ENCODE results near the gene FGD4.
"Not testable (repeated sequence)": the region's sequence is repeated elsewhere in the genome, so short reads cannot be mapped to it uniquely, and the experiment has no call there.

FGD4 gene

DNA sequence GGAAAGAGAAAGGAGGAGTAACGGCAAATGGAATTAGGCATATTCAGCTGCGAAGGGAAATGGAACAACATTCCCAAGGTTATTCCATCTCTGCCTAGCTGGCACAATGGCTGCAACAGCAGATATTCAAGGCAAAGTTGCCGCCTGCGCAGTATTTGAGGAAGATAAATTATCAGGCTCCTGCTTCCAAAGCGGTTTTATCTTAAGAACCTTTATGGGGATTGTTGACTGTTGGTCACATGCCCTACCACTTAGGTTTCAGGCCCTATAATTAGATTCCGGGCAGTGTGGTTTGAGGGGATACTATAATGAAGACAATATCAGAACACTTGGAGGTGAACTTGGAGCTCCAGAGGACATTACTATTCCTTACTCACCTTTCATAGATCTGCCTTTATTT is 99.7 kb downstream of the FGD4 start:
- no peak for DNase-seq

DNA sequence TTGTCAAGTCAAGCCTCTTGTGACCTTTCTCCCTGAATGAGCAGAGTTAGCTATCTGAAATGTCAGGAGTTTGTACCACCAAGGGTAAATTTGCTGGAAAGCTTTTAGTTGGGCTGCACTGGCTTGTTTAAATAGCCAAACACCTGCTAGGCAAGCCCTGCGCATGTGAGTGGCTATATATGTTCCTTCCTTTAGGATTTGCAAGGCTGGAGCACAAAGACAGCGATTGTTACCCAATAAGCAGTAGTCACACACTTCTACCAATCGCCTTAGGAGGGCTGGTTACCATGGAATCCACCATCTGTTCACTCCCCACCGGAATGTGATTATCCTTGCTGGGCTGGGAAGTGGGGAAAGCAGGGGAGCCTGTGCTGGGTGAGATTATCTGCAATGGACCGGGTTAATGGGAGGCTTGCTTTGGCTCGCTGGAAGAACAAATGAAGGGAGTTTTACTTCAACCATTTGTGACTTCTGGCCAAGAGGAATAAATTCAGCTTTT is 102.5 kb downstream of the FGD4 start:
- peak; percentile 93 for DNase-seq

DNA sequence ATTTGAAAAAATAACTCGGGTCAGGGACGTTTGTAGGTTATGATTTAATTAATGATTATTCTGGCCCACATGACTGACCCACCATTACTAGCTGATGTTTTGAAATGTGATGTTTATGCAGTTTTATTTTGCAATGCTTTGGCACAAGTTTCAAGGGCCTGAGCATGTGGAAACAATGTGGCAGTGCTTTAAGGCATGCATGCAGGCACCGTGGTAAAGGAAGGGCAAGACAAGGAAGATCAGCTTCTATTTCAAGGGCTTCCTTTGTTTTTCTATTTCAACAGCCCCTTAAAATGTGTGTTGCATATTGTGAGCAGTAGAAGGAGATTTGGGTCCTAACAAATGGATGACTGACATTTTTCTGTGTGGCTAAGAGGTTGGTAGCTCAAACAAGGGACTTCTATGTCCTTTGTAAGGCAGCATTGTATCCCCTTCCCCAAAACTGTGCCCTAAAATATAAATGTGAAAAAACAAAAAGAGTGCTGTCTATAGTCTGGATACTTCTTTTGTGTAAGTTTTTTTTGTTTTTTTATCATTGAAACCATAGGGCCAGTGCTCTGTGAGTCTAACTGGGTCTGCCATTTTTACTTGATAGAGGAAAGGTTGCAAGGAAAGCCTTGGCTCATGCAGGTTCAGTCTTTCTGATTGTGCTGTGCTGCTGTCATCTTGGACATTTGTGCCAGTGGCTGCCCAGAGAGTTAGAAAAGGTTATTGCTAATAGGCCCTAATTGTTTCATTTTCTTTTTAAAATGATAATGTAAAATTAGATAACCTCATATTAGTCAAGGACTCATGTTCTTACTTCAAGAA is 103.5 kb downstream of the FGD4 start:
- DNase-seq = no peak

DNA sequence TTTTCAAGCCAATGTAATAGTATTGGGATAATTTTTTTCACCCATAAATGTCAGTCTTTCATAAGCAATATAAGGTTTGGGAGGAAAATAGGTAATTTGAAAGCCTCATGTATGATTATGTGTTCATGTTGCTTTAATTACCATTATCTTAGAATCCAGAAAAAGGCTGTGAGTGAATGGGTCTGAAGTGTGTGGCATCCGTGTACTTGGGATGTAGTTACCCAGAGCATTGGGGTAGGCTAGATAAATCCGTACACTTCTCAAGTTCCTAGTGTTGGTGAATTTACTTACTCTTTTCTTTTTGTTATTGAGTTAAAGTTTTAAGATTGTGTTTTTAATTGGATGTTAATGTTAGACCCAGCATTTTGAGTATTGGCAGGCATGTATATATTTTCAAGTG is 104.4 kb downstream of the FGD4 start:
- DNase-seq = no peak

DNA sequence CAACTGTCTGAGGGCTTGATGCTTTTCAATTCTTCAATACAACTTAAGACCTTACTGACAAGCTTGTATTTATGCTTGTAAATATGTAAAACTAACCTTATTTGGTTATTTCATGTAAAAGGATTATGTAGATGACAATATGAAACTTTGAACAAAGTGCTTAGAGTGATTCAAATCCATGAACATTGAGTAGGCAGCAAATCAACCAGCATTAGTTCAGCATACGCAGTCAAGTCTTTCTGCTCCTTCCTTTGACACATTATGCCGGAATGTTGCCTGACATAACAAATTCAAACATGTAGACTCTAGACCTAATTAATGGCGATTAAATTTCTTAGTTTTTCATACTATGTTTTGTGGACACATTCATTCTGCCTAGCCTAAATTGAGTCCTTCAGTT is 105.2 kb downstream of the FGD4 start:
- DNase-seq = no peak

DNA sequence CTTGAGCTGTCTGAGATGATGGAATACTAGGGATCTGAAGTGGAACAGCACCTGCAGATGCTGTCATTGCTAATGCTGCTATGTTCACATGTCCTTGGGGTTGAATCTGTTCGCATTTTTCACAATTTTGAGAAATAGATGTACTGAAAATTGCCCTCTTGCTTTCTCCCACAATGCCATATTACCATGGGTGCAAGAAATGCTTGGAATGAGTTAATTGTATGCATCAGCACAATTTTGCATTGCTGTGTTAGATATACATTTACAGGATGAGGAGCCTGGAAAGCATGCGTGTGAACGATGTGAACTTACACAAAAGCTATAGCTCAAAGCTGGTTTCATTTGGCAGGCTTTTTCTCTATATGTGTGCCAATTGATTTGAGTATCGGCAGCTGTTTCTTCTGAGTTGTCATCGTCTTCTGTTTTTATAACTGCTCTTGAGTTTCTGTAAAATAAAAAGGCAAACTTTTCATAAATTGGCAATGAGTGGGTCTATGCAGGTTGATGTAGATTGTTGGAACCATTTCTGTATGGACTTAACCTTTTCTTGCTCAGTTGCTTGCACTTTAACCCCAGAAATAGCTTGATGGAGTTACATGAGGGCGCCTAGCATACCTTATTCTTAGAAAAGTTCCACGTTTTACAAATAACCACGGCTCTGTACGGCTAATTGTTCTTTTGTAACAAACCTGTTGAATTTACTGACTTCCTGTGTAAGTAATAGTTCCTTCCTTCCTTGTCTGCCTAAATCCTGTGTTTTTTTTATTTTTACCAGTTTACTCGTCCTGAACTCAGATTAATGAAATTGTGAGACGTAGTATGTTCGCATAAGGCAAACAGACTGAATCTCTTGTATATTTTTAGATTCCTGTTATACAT is 105.9 kb downstream of the FGD4 start:
- DNase-seq = no peak

DNA sequence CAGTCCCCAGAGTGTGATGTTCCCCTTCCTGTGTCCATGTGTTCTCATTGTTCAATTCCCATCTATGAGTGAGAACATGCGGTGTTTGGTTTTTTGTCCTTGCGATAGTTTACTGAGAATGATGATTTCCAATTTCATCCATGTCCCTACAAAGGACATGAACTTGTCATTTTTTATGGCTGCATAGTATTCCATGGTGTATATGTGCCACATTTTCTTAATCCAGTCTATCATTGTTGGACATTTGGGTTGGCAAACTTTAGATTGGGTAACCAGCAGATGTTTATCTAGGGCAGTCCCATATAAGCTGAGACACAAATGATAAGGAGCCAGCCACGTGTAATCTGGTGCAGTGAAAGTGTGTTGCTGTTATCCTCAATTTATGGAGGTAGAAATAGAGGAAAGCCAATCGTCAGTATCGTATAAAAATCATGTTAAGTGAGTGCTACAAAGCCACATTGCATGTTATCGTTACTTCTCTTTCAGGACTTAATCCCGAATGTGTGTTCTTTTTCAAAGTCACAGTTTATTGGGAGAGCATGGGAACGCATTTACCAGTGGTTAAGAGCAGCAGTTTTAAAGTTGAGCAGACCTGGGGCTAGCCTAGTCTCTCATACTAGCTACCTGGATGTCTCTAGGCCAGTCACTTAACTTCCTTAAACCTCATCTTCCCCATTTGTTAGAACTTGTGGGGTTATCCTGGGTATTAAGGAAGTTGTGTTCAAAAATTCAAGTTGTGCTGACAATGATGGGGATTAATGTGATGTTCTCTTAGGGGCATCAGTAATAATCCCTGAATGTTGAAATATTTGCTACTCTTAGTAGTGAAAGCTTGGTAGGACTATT is 108.0 kb downstream of the FGD4 start:
- not testable (repeated sequence) for DNase-seq

DNA sequence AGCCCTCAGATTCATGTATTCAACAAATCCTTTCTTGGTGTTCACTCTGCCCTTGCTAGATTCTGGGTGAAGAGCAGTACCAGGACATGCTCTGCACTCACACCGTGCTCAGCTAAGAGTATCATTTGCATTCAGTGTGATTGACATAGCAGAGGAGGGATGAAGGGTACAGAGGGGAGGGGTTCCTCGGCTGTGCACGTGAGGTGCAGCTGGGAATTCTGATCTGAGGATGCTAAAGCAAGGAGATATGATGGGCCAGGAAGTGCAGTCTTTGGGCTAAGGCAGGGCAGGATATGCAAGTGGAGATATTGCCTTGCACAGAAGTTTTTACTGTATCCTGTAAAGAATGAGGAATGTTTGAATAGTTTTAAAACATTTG is 108.6 kb downstream of the FGD4 start:
- DNase-seq = no peak

DNA sequence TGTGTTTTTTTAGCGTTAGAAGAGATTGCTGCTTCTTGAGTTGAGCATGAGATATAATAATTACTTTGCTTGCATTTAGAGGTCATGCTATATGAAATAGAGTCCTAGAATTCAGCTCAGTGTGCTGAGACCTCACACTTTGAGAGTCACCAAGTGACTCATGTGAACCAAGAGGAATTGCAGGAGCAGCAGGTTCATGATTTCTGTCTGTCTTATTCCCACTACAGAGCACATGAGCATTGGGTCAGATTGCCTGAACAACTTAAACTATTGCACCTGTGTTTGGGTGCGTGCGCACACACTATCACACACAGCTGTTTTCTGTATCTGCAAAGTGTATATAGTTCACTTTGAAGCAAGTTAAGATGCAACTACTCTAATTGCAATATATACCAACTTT is 109.3 kb downstream of the FGD4 start:
- DNase-seq = no peak

DNA sequence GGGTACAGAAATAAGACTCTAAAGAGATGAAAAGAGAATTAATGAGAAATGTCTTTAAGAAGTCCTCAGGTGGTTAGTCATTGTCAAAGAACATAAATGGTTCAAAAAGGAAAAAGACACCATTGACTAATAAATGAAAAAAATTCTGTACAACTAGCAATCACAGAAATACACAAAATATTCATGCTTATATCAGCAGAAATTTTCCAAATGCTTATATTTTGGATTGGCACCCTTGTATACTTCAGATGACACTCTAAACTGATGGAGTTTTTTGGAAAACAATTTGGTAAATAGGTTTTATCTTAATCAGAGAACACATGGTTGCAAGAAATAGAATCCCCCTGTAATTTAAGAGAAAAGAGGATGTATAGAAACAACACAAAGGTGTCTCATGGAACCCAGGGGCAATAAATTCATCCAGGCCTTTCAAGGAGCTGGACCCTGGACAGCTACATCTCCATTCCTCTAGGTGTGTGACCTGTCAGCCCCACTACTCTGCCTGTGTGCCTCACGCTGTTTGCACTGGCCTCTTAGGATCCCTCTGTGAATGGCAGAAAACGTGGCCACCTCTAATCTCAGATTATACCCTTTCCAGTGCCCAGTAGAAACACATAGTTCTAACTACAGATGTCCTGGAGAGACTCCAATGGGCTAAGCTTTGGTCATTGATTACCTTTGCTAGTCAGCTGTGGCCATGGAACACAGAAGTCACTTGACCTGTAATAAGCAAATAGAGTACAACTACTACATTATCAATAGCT is 110.2 kb downstream of the FGD4 start:
- no peak for DNase-seq

DNA sequence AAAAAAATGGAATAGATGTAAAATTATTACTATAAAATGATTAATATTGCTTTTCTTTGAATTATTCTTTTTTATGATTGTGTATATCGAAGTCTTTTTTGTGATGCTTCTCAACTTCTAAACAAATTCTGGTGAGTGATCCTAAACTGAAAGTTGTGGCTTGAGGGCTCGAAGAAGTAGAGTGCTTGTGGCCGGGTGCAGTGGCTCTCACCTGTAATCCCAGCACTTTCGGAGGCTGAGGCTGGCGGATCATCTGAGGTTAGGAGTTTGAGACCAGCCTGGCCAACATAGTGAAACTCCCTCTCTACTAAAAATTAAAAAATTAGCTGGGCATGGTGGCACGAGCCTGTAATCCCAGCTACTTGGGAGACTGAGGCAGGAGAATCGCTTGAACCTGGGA is 112.6 kb downstream of the FGD4 start:
- not testable (repeated sequence) for DNase-seq

DNA sequence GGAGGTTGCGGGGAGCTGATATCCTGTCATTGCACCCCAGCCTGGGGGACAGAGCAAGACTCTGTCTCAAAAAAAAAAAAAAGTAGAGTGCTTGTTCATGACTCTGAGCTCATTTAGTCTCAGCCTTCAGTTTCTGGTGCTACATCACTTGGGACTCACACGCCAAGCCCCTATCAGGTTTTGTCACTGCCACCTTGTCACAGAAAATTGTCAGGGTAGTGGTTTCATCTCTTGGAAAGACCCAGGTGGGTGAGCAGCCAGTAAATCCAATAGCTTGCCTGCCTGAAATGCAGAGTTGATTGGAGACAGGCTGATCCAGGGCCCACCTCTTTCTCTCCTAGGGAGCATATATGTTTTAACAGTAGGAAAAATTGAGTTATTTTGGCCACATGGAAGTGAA is 113.0 kb downstream of the FGD4 start:
- DNase-seq = no peak

DNA sequence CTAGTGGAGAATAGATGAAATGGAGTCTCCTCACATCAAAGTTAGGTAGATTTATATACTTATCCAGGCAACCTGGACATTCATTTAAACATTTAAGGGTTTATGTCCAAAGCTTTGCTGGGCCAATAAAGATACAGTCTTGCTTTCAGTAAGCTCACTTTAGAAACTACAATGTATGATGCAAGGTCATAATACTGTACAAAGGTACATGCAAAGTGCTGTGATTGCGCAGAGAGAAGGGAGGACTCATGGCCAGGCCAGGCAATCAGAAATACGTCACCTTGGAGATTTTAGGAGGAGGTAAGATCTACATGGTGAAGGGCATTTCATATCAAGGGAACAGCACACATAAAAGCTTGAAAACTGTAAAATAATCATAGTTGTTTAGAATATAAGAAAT is 113.6 kb downstream of the FGD4 start:
- no peak for DNase-seq

DNA sequence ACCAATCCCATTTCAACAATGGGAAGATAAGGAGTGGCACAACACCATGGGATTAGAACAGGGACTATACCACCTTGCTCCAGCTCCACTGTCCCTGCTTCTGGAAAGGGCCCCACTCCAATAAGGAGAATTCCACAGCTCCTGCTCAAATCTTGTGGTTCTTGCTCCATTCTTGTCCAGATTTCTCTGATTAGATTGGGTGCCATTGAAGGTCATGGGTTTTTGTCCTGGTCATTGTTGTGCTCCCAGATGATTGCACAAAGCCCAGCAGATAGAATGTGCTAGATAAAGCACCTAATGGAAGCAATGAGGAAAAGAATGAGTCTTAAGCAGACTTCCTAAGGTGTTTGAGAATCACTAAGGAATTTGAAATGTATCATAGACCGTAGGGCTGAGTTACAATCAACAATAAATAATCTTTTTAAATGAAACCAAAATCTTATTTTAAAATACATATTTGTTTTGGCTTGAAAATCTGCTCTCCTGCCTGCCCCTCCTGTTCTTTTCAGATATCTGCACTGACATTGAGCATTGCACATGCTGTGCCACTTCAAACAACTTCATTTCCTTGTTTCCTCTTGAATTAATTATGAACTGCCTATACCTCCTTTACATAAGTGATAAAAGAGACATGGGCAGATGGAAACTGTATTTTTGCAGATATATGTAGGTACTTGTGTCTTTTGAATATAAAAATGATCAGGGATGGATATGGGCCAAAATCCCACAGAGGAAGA is 115.9 kb downstream of the FGD4 start:
- DNase-seq = no peak

DNA sequence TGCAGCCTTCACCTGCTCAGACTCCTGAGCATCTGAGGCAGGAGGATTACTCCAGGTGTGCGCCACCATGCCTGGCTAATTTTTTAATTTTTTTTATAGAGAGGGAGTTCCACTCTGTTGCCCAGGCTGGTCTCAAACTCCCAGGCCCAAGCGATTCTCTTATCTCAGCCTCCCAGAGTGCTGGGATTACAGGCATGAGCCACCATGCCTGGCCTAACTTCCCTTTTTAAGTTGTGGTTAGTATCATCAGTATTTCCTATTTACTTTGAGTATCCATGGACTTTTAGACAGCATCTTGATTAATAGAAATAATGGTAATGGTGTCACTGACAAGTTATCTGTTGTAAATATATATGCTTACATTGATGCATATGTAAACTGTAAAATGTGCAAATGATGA is 116.9 kb downstream of the FGD4 start:
- no peak for DNase-seq

DNA sequence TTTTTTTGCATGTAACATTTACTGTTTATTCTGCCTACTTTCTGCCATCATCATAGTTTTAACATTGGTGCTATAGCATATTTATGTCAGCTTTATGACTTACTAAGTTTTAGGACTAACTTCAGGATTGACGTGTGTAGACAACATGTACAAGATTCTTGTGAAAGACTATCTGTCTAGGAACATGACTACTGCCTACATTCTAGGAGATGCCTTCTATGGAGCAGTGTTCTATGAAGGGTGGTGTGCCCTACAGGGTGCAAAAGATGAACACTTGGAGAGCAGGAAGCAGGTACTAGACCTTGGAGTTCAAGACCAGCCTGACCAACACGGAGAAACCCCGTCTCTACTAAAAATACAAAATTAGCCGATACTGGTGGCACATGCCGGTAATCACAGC is 118.6 kb downstream of the FGD4 start:
- no peak for DNase-seq

DNA sequence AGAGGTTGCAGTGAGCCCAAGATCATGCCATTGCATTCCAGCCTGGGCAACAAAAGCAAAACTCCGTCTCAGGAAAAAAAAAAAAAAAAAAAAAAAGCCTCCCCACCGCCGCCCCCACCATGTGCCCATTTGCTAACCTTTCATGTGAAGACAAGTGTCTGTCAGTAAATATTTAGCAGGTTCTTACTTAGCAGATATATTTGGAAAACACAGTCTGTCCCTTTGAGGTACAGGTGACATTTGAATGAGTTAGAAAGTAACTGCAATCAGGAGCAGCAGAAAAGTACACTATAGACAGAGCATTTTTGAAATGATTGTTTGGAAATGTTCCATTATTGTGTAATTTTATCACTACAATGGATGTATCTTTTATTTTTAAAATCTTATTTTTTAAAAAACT is 119.7 kb downstream of the FGD4 start:
- no peak for DNase-seq

DNA sequence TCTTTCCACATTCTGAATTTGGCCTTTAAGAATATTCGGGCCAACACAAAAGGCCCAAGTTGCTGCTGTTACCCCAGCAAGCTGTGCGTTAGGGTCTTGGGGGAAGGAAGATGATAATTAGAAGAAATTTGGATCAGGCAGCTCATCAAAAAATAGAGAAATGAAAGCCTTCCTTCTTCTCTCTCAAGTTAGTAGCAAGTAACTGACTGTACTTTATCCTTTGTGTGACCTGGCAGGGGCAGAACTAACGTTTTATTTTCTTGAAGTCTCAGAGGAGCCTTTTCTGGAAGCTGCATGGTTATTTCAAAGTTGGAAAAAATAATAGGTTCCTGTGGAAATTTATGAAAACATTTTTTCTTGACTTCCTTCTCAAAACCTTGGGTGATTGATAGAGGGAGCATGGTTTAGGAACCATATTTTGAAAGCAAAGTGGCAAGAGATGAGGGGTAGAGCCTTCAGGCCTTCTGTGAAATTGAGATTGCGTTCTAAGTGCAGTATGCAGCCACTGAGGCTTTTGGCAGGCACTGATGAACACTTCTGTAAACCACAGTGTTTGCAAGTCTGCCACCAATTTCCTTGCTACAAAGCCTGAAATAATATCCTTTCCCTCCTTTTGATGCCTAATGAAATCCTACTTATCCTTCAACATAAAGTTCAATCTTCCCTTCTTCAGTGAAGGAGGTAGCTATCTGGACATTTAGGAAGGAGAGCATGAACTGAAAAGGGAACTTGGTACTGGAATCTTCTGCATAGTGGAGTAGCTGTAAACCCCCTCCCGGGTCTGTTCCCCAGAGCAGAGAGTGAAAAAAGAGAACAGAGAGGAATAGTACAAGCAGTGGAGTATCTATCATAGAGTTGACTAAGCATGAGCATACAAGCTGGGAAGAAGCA is 123.2 kb downstream of the FGD4 start:
- no peak for DNase-seq

DNA sequence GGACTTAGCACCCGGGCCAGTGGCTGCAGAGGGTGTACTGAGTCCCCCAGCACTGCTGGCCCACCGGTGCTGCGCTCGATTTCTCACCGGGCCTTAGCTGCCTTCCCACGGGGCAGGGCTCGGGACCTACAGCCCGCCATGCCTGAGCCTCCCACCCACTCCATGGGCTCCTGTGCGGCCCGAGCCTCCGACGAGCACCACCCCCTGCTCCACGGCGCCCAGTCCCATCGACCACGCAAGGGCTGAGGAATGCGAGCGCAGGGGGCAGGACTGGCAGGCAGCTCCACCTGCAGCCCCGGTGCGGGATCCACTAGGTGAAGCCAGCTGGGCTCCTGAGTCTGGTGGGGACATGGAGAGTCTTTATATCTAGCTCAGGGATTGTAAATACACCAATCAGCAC is 126.4 kb downstream of the FGD4 start:
- not testable (repeated sequence) for DNase-seq

DNA sequence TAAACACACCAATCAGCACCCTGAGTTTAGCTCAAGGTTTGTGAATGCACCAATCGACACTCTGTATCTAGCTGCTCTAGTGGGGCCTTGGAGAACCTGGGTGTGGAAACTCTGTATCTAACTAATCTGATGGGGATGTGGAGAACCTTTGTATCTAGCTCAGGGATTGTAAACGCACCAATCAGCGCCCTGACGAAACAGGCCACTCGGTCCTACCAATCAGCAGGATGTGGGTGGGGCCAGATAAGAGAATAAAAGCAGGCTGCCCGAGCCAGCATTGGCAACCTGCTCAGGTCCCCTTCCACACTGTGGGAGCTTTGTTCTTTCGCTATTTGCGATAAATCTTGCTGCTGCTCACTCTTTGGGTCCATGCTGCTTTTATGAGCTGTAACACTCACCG is 127.0 kb downstream of the FGD4 start:
- DNase-seq = not testable (repeated sequence)

DNA sequence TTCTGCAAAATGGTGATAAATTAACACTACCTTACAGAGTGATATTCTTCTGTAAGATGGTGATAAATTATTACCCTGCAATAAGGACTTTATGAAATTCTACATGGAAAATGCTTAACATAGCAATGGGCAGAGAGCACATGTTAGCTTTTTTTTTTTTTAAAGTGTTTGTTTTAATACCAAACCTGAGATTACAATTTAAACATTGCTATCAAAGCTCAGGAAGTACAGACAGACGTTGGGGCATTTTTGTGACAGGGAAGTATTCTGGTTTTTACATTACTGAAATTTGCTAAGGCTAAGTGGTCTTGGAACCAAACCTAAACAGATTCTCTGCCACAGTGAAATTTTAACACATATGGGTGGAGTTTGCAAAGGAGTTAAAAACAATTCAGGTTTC is 133.1 kb downstream of the FGD4 start:
- no peak for DNase-seq

Measured in NCI-H2171 (cell line).